K562 (cell line): Measurements from ENCODE around the gene OR2V1. TPM values are rescaled to one million over a fixed set of nuclear protein-coding genes. Genes with fewer than 3 reads are reported as not detected.

Source experiments
- ATAC-seq: fragments of 200-7000 bp; cut with Tn5 transposase; 3 replicates; pipeline ENCODE4 v1.9.1; 2020; ENCODE audit warnings: moderate library complexity
- BruUV-seq: library from RNA; stranded (reverse); fragments of 400-500 nt; replicated peaks from 2 replicates; lab custom pipeline; 2021; lab: Mats Ljungman, UMichigan
- CTCF ChIA-PET: fragments of 300-600 bp; formaldehyde crosslinking; extraction: SDS; loops from one replicate; lab custom pipeline; 2021; ENCODE audit warnings: low intra/inter-chr PET ratio; lab: Yijun Ruan, JAX
- POLR2A ChIA-PET: fragments of 300-600, 350-650 bp; sonication (Branson Sonifier 250); formaldehyde crosslinking; extraction: SDS; loops from one replicate; lab custom pipeline; 2021; ENCODE audit warnings: antibody characterized with exemption, inconsistent platforms; lab: Yijun Ruan, JAX
- DNase-seq, 4 experiments: peaks; one replicate each; pipeline versions ENCODE4 v3.0.0 to v3.0.0-alpha.2; 2011 to 2018; ENCODE audit warnings: low spot score in 3 of 4, mixed read lengths in 3 of 4; ENCODE audit errors: extremely low read depth in 1 of 4
- FAIRE-seq: peaks from 2 replicates; lab custom pipeline; 2011; peaks lifted over from hg19 to GRCh38; lab: Jason Lieb, UNC
- H2AFZ ChIP-seq: 2 replicates; pipeline ENCODE4 v1.6.0; 2011; ENCODE audit warnings: low read depth, low read length, control low read depth, inconsistent platforms
- H3K27ac ChIP-seq: fragments of 200-600 bp; 3 replicates; pipeline ENCODE4 v1.8.0; 2011; ENCODE audit warnings: low read depth, mild to moderate bottlenecking, control low read depth, inconsistent platforms, low read length, moderate library complexity, mixed read lengths; ENCODE audit errors: extremely low read depth
- H3K27me3 ChIP-seq, 2 experiments: fragments of 300-600 bp in 1 of 2; 2 replicates in 1 of 2; 3 replicates in 1 of 2; pipeline versions ENCODE4 v1.6.0 to v1.8.0; 2011; ENCODE audit warnings: inconsistent platforms in 2 of 2, low read length in 2 of 2, mild to moderate bottlenecking in 1 of 2, mixed read lengths in 1 of 2, moderate library complexity in 1 of 2; ENCODE audit not compliant: control insufficient read depth in 2 of 2, insufficient read depth in 2 of 2
- H3K36me3 ChIP-seq: fragments of 300-600 bp; 3 replicates; pipeline ENCODE4 v1.8.0; 2011; ENCODE audit warnings: mild to moderate bottlenecking, low read length, inconsistent platforms; ENCODE audit not compliant: control insufficient read depth, insufficient read depth
- H3K4me1 ChIP-seq, 2 experiments: fragments of 200-600 bp in 1 of 2; replicated peaks in 1 of 2; 2 replicates in 1 of 2; 3 replicates in 1 of 2; pipeline versions ENCODE4 v1.5.1 to v1.8.0; 2011; ENCODE audit warnings: inconsistent platforms in 2 of 2, low read length in 2 of 2, mild to moderate bottlenecking in 1 of 2, mixed read lengths in 1 of 2, moderate library complexity in 1 of 2; ENCODE audit not compliant: control insufficient read depth in 2 of 2, insufficient read depth in 2 of 2
- H3K4me2 ChIP-seq: 2 replicates; pipeline ENCODE4 v1.6.1; 2011; ENCODE audit warnings: low read length, control low read depth, inconsistent platforms, mixed read lengths; ENCODE audit not compliant: insufficient read depth
- H3K4me3 ChIP-seq: fragments of 200-600 bp; sonication (generic), shearing (Covaris generic); 2 replicates; pipeline ENCODE4 v1.5.1; 2016; ENCODE audit warnings: control low read depth, inconsistent platforms
- H3K79me2 ChIP-seq: fragments of 200-600 bp; 3 replicates; pipeline ENCODE4 v1.8.0; 2011; ENCODE audit warnings: low read length, inconsistent platforms; ENCODE audit not compliant: control insufficient read depth, insufficient read depth
- H3K9ac ChIP-seq, 2 experiments: 2 replicates each; pipeline versions ENCODE4 v1.6.0 to v1.6.1; 2011; ENCODE audit warnings: low read depth in 2 of 2, low read length in 2 of 2, control low read depth in 1 of 2, inconsistent platforms in 1 of 2, mild to moderate bottlenecking in 1 of 2, mixed read lengths in 1 of 2; ENCODE audit not compliant: insufficient read depth in 1 of 2
- H3K9me1 ChIP-seq: one replicate; pipeline ENCODE4 v1.6.0; 2011; ENCODE audit warnings: inconsistent platforms, mild to moderate bottlenecking, low read length, moderate library complexity; ENCODE audit not compliant: control insufficient read depth, insufficient read depth
- H3K9me3 ChIP-seq: replicated peaks from 2 replicates; pipeline ENCODE4 v1.5.1; 2011; ENCODE audit warnings: low read depth, low read length, inconsistent platforms; ENCODE audit not compliant: control insufficient read depth, insufficient read depth
- H4K20me1 ChIP-seq: replicated peaks from 2 replicates; pipeline ENCODE4 v1.6.1; 2011; ENCODE audit warnings: low read length, inconsistent platforms, mixed read lengths; ENCODE audit not compliant: control insufficient read depth, insufficient read depth
- BRF1 ChIP-seq: IDR thresholded peaks from 3 replicates; pipeline ENCODE4 v1.6.1; 2011; ENCODE audit warnings: borderline replicate concordance, mild to moderate bottlenecking; ENCODE audit not compliant: insufficient read length; ENCODE audit errors: extremely low read depth
- CREBBP ChIP-seq: IDR thresholded peaks from one replicate; pipeline ENCODE4 v1.6.1; 2012; ENCODE audit warnings: low read depth, mild to moderate bottlenecking, control low read depth, inconsistent platforms, low read length
- FOXK2 ChIP-seq, 2 experiments: fragments of 450-650 bp; IDR thresholded peaks in 1 of 2; conservative IDR thresholded peaks in 1 of 2; 2 replicates each; pipeline ENCODE4 v1.6.1; 2016; ENCODE audit warnings: low read depth in 2 of 2, mild to moderate bottlenecking in 1 of 2
- GATAD2A ChIP-seq: fragments of 450-650 bp; IDR thresholded peaks from 2 replicates; pipeline ENCODE4 v1.6.1; 2017
- HBP1 ChIP-seq: fragments of 450-650 bp; formaldehyde crosslinking; IDR thresholded peaks from 2 replicates; pipeline ENCODE4 v1.4.0; 2022; ENCODE audit warnings: missing genetic modification characterization
- HMBOX1 ChIP-seq: sonication (generic); IDR thresholded peaks from 2 replicates; pipeline ENCODE4 v1.6.1; 2016
- ILF3 ChIP-seq: fragments of 450-650 bp; IDR thresholded peaks from 2 replicates; pipeline ENCODE4 v1.6.1; 2018; ENCODE audit warnings: antibody characterized with exemption, mild to moderate bottlenecking, moderate library complexity, borderline replicate concordance
- JUND ChIP-seq, 2 experiments: IDR thresholded peaks; 2 replicates in 1 of 2; 3 replicates in 1 of 2; pipeline ENCODE4 v1.6.1; 2011; ENCODE audit warnings: borderline replicate concordance in 2 of 2, low read depth in 2 of 2, low read length in 2 of 2, improper control_type of control experiment in 1 of 2, missing biosample characterization in 1 of 2, missing genetic modification characterization in 1 of 2, missing genetic modification reagents in 1 of 2
- KLF1 ChIP-seq: fragments of 450-650 bp; IDR thresholded peaks from 2 replicates; pipeline ENCODE4 v1.6.1; 2016; ENCODE audit warnings: missing genetic modification characterization, missing compliant biosample characterization
- MAX ChIP-seq: sonication (generic); formaldehyde crosslinking; IDR thresholded peaks from 2 replicates; pipeline ENCODE4 v1.9.0; 2022; ENCODE audit warnings: mild to moderate bottlenecking, missing genetic modification reagents
- NCOA4 ChIP-seq: fragments of 450-650 bp; IDR thresholded peaks from 2 replicates; pipeline ENCODE4 v1.6.1; 2018; ENCODE audit warnings: mild to moderate bottlenecking; ENCODE audit not compliant: partially characterized antibody
- NELFE ChIP-seq: IDR thresholded peaks from 2 replicates; pipeline ENCODE4 v1.6.1; 2011; ENCODE audit warnings: mild to moderate bottlenecking; ENCODE audit not compliant: insufficient read depth, insufficient read length
- NFYB ChIP-seq: IDR thresholded peaks from 2 replicates; pipeline ENCODE4 v1.6.1; 2011; ENCODE audit warnings: mild to moderate bottlenecking, moderate library complexity; ENCODE audit not compliant: insufficient read length; ENCODE audit errors: extremely low read depth
- POLR2H ChIP-seq: IDR thresholded peaks from 2 replicates; pipeline ENCODE4 v1.6.1; 2016; ENCODE audit warnings: missing genetic modification characterization, low read depth, mild to moderate bottlenecking, control low read depth, missing compliant biosample characterization, moderate library complexity
- POU5F1 ChIP-seq: fragments of 150-350 bp; IDR thresholded peaks from 2 replicates; pipeline ENCODE4 v1.6.1; 2014; ENCODE audit warnings: borderline replicate concordance, low read length, low read depth, mild to moderate bottlenecking; ENCODE audit not compliant: partially characterized antibody
- SREBF1 ChIP-seq: fragments of 150-350 bp; IDR thresholded peaks from 2 replicates; pipeline ENCODE4 v1.6.1; 2014; ENCODE audit warnings: antibody characterized with exemption, low read depth, low read length, borderline replicate concordance
- STAG1 ChIP-seq: sonication (generic); formaldehyde crosslinking; IDR thresholded peaks from 2 replicates; pipeline ENCODE4 v1.5.0; 2020; ENCODE audit warnings: missing genetic modification reagents, borderline replicate concordance
- STAT5B ChIP-seq: fragments of 250-450 bp; sonication (Bioruptor Pico); IDR thresholded peaks from 2 replicates; pipeline ENCODE4 v1.8.0; 2021; ENCODE audit warnings: mild to moderate bottlenecking, inconsistent platforms
- ZNF232 ChIP-seq: sonication (generic); formaldehyde crosslinking; IDR thresholded peaks from 2 replicates; pipeline ENCODE4 v1.8.0; 2022; ENCODE audit warnings: mild to moderate bottlenecking, missing genetic modification reagents
- ZNF696 ChIP-seq: fragments of 250-450 bp; sonication (Bioruptor Pico); conservative IDR thresholded peaks from 2 replicates; pipeline ENCODE4 v1.4.0; 2020; ENCODE audit warnings: mild to moderate bottlenecking, moderate library complexity
- in situ Hi-C: fragments of 300-500 bp; cut with MboI; formaldehyde crosslinking; loops from 4 replicates; pipeline ENCODE4 v1.15.0; 2018; ENCODE audit warnings: inconsistent platforms, mixed read lengths
- intact Hi-C: fragments of 100-400 bp; cut with micrococcal nuclease; formaldehyde crosslinking; loops from 2 replicates; pipeline ENCODE4 v1.14.2; 2022
- polyA plus RNA-seq, 8 experiments: library from polyadenylated mRNA; depleted of rRNA in 4 of 8; stranded (reverse) in 5 of 8; unstranded in 3 of 8; fragments of >200 nt; fragmentation: Nextera tagmentation in 2 of 8; fragmentation: Illumina TruSeq in 1 of 8; extraction: Ambion mirVana in 2 of 8; extraction: Trizol in 1 of 8; gene quantifications; 2 replicates each; pipeline versions ENCODE4 v1.2.1 to v1.2.3, GENCODE V29; 2011 to 2014; ENCODE audit warnings: inconsistent platforms in 1 of 8, missing spikeins in 1 of 8
- total RNA-seq, 7 experiments: library from RNA; depleted of rRNA in 6 of 7; stranded (reverse); fragments of >200 nt in 6 of 7; fragmentation: Illumina TruSeq in 2 of 7; extraction: Trizol in 2 of 7; gene quantifications; 2 replicates each; pipeline versions ENCODE4 v1.2.1 to v1.2.3, GENCODE V29; 2011 to 2021; ENCODE audit warnings: low replicate concordance in 1 of 7

The OR2V1 gene
- total and polyA plus RNA-seq, 9 of the 15 experiments (the other 6 are each of a cell fraction or from before 2014, with no cell fraction given), result 0.04 to 0.28 (median 0.15) TPM; not detected in 5

- TF ChIP-seq BRF1 (no peak), STAT5B (no peak), NELFE (no peak), MAX (no peak), GATAD2A (no peak), ILF3 (no peak), FOXK2 (conservative IDR thresholded peaks at IDR 0.05 in 1 of 2, IDR thresholded peaks at IDR 0.05 in 1 of 2; ENCODE audit: low read depth in 2 of 2) (no peak), JUND (IDR thresholded peaks at IDR 0.05; ENCODE audit: borderline replicate concordance, low read depth, low read length) (no peak), JUND (tag; IDR thresholded peaks at IDR 0.05; ENCODE audit: borderline replicate concordance, low read depth, low read length) (no peak), ZNF232 (CRISPR knock-in tag) (no peak), NCOA4 (no peak), POU5F1 (no peak), KLF1 (no peak), ZNF696 (CRISPR knock-in tag) (no peak), CREBBP (no peak), NFYB (no peak), SREBF1 (no peak), STAG1 (CRISPR knock-in tag) (no peak), POLR2H (tag) (no peak), HBP1 (no peak), HMBOX1 (no peak)
- H2AFZ ChIP-seq, result no peak overlapping the region
- intact Hi-C loops, result no loop called here
- H3K27me3 ChIP-seq, result peaks cover 0 to 7% of the 10 kb centered on the region in 2 experiments; a peak in 1 of 5 replicates
- H3K4me1 ChIP-seq, result peaks cover 0 to 12% of the 10 kb centered on the region in 2 experiments; a peak in 3 of 5 replicates
- no peaks in the 10 kb centered on the region for H3K9me1 ChIP-seq
- H3K27ac ChIP-seq, result no peak overlapping the region
- no peak for DNase-seq
- no peaks in the 10 kb centered on the region for H4K20me1 ChIP-seq
- ChIA-PET POLR2A (no interaction called here), CTCF (no interaction called here)
- ATAC-seq, result no peak
- H3K9me3 ChIP-seq, result no peaks in the 10 kb centered on the region
- FAIRE-seq, result no peak
- in situ Hi-C loops, result no loop called here
- no peaks in the 10 kb centered on the region for H3K36me3 ChIP-seq
- no peaks in the 10 kb centered on the region for H3K79me2 ChIP-seq
- no peak overlapping the region for H3K4me2 ChIP-seq
- BruUV-seq, result no TSS peak
- no peak overlapping the region for H3K9ac ChIP-seq
- no peak overlapping the region for H3K4me3 ChIP-seq
Measured at GRCh38 chr5:181081989-181082388, 49.0 kb downstream of the OR2V1 start.
